HEK293 (cell line): ENCODE results near the gene PEF1.

Experiments used
- OVOL3 ChIP-seq: fragments of 450-650 bp; formaldehyde crosslinking; IDR thresholded peaks from 2 replicates; pipeline ENCODE4 v1.5.1; 2016; ENCODE audit warnings: missing biosample characterization, missing genetic modification characterization
- ZNF558 ChIP-seq: fragments of 450-650 bp; formaldehyde crosslinking; IDR thresholded peaks from 2 replicates; pipeline ENCODE4 v1.5.1; 2016; ENCODE audit warnings: missing biosample characterization, missing genetic modification characterization
- TF ChIP-seq, protein P1 (sequence below): fragments of 450-650 bp; formaldehyde crosslinking; IDR thresholded peaks from 2 replicates; pipeline ENCODE4 v1.5.1; 2016; ENCODE audit warnings: missing biosample characterization, missing genetic modification characterization
- TF ChIP-seq, protein P2 (sequence below): fragments of 450-650 bp; formaldehyde crosslinking; IDR thresholded peaks from 2 replicates; pipeline ENCODE4 v1.5.1; 2016; ENCODE audit warnings: missing biosample characterization, missing genetic modification characterization
- TF ChIP-seq, protein P3 (sequence below): fragments of 450-650 bp; formaldehyde crosslinking; IDR thresholded peaks from 2 replicates; pipeline ENCODE4 v1.5.1; 2016; ENCODE audit warnings: missing biosample characterization, missing genetic modification characterization
- TF ChIP-seq, protein P4 (sequence below): fragments of 450-650 bp; IDR thresholded peaks from 2 replicates; pipeline ENCODE4 v1.5.1; 2018; ENCODE audit warnings: missing biosample characterization, missing genetic modification characterization

DNA sequence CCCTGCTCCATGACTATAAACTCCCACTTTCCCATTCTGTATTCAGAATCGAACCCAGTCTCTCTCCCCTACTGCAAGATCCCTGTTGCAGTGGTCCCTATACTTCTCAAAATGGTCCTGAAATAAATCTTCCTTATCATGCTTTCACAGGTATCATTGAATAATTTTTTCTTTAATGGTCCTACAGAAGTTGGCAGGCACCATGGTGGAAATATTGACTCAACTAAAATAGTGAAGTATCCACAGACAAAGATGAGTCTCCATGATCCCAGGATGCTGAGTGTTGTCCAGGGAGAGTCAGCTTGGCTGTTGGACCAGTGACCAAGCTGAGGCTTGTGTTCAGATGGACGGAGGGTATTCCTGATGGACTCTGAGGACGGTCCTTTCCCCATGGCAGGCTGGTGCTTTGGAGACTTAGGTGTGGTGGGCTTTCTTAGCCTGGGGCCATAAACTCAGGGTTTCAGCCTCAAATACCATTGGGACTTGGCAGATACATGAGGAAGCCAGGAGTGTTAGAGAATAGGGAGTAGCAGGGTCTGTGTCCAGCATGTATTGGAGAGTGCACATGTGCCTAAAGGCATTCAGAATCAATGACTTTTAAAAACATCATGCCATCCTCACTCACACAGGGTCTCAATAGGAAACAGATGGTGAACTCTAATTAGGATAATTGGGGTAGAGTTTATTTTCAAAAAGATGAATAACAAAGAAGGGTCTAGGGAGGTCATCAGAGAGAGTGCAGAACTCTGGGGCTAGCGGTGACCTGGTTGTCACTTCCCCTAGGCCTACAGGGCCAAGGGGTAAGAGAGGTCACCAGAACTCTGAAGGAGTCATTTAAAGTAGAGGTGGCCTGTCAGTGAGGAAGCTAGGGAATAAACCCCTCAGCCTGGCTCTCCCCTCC is 48.6 kb downstream of the PEF1 start:
- TF ChIP-seq, protein P1, sequence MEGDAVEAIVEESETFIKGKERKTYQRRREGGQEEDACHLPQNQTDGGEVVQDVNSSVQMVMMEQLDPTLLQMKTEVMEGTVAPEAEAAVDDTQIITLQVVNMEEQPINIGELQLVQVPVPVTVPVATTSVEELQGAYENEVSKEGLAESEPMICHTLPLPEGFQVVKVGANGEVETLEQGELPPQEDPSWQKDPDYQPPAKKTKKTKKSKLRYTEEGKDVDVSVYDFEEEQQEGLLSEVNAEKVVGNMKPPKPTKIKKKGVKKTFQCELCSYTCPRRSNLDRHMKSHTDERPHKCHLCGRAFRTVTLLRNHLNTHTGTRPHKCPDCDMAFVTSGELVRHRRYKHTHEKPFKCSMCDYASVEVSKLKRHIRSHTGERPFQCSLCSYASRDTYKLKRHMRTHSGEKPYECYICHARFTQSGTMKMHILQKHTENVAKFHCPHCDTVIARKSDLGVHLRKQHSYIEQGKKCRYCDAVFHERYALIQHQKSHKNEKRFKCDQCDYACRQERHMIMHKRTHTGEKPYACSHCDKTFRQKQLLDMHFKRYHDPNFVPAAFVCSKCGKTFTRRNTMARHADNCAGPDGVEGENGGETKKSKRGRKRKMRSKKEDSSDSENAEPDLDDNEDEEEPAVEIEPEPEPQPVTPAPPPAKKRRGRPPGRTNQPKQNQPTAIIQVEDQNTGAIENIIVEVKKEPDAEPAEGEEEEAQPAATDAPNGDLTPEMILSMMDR (tag by site-specific recombination) = no peak
- TF ChIP-seq OVOL3 (tag by site-specific recombination) (no peak), ZNF558 (tag by site-specific recombination) (no peak)
- TF ChIP-seq, protein P2, sequence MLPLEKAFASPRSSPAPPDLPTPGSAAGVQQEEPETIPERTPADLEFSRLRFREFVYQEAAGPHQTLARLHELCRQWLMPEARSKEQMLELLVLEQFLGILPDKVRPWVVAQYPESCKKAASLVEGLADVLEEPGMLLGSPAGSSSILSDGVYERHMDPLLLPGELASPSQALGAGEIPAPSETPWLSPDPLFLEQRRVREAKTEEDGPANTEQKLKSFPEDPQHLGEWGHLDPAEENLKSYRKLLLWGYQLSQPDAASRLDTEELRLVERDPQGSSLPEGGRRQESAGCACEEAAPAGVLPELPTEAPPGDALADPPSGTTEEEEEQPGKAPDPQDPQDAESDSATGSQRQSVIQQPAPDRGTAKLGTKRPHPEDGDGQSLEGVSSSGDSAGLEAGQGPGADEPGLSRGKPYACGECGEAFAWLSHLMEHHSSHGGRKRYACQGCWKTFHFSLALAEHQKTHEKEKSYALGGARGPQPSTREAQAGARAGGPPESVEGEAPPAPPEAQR (tag by site-specific recombination) = no peak
- TF ChIP-seq, protein P3, sequence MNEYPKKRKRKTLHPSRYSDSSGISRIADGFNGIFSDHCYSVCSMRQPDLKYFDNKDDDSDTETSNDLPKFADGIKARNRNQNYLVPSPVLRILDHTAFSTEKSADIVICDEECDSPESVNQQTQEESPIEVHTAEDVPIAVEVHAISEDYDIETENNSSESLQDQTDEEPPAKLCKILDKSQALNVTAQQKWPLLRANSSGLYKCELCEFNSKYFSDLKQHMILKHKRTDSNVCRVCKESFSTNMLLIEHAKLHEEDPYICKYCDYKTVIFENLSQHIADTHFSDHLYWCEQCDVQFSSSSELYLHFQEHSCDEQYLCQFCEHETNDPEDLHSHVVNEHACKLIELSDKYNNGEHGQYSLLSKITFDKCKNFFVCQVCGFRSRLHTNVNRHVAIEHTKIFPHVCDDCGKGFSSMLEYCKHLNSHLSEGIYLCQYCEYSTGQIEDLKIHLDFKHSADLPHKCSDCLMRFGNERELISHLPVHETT = no peak
- TF ChIP-seq, protein P4, sequence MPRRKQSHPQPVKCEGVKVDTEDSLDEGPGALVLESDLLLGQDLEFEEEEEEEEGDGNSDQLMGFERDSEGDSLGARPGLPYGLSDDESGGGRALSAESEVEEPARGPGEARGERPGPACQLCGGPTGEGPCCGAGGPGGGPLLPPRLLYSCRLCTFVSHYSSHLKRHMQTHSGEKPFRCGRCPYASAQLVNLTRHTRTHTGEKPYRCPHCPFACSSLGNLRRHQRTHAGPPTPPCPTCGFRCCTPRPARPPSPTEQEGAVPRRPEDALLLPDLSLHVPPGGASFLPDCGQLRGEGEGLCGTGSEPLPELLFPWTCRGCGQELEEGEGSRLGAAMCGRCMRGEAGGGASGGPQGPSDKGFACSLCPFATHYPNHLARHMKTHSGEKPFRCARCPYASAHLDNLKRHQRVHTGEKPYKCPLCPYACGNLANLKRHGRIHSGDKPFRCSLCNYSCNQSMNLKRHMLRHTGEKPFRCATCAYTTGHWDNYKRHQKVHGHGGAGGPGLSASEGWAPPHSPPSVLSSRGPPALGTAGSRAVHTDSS (tag by site-specific recombination) = no peak
